OCI-LY7 (cell line): Measurements from ENCODE around the gene KANSL1. TPM values are rescaled to one million over a fixed set of nuclear protein-coding genes. Genes with fewer than 3 reads are reported as not detected.

Source experiments
- BruUV-seq: library from RNA; stranded (reverse); fragments of 400-500 nt; replicated peaks from 2 replicates; lab custom pipeline; 2021; lab: Mats Ljungman, UMichigan
- CTCF ChIA-PET: fragments of 300-600 bp; sonication (Branson Sonifier 250); formaldehyde crosslinking; loops from one replicate; lab custom pipeline; 2022; ENCODE audit warnings: antibody characterized with exemption; ENCODE audit not compliant: unreplicated experiment; lab: Charles Lee
- POLR2A ChIA-PET: fragments of 300-600 bp; sonication (Branson Sonifier 250); formaldehyde crosslinking; loops from one replicate; lab custom pipeline; 2022; ENCODE audit warnings: antibody characterized with exemption; lab: Charles Lee
- DNase-seq: peaks from one replicate; pipeline ENCODE4 v3.0.0-alpha.2; 2015; ENCODE audit warnings: low spot score
- H2AFZ ChIP-seq: fragments of 200-600 bp; sonication (generic), shearing (Covaris generic); 2 replicates; pipeline ENCODE4 v1.6.1; 2014; ENCODE audit warnings: mild to moderate bottlenecking, antibody characterized with exemption, low read length, moderate library complexity
- H3K27ac ChIP-seq: fragments of 200-600 bp; sonication (generic); 2 replicates; pipeline ENCODE4 v1.5.1; 2014; ENCODE audit warnings: mixed run types, low read depth, mild to moderate bottlenecking, moderate library complexity, low read length, inconsistent platforms; ENCODE audit not compliant: poor library complexity, severe bottlenecking
- H3K36me3 ChIP-seq: fragments of 200-600 bp; sonication (generic); 2 replicates; pipeline ENCODE4 v1.6.1; 2014; ENCODE audit warnings: mild to moderate bottlenecking, antibody characterized with exemption, low read length, moderate library complexity, mixed read lengths; ENCODE audit not compliant: insufficient read depth
- H3K4me1 ChIP-seq: fragments of 200-600 bp; sonication (generic); 2 replicates; pipeline ENCODE4 v1.5.1; 2014; ENCODE audit warnings: mild to moderate bottlenecking, low read length; ENCODE audit not compliant: insufficient read depth, poor library complexity, severe bottlenecking
- H3K4me2 ChIP-seq: fragments of 200-600 bp; sonication (generic); 2 replicates; pipeline ENCODE4 v1.6.1; 2014; ENCODE audit warnings: mild to moderate bottlenecking, low read length
- H3K4me3 ChIP-seq: fragments of 200-600 bp; sonication (generic); 2 replicates; pipeline ENCODE4 v1.5.1; 2014; ENCODE audit warnings: mild to moderate bottlenecking, low read depth, low read length; ENCODE audit not compliant: poor library complexity, severe bottlenecking
- H3K79me2 ChIP-seq: fragments of 200-600 bp; sonication (generic); 2 replicates; pipeline ENCODE4 v1.6.1; 2016; ENCODE audit warnings: low read depth, mild to moderate bottlenecking, low read length, moderate library complexity, mixed read lengths; ENCODE audit not compliant: insufficient read depth
- H3K9me2 ChIP-seq: fragments of 200-600 bp; sonication (generic); 2 replicates; pipeline ENCODE4 v1.6.1; 2016; ENCODE audit warnings: mild to moderate bottlenecking, low read length, mixed read lengths; ENCODE audit not compliant: insufficient read depth
- H3K9me3 ChIP-seq: fragments of 200-600 bp; sonication (generic); 2 replicates; pipeline ENCODE4 v1.6.1; 2014; ENCODE audit warnings: mild to moderate bottlenecking, mixed run types, low read length, mixed read lengths
- H4K20me1 ChIP-seq: fragments of 200-600 bp; sonication (generic); 2 replicates; pipeline ENCODE4 v1.6.1; 2014; ENCODE audit warnings: mild to moderate bottlenecking, antibody characterized with exemption, low read length, moderate library complexity, mixed read lengths; ENCODE audit not compliant: insufficient read depth
- CTCF ChIP-seq: fragments of 200-600 bp; sonication (generic); conservative IDR thresholded peaks from 2 replicates; pipeline ENCODE4 v1.5.1; 2014; ENCODE audit warnings: mild to moderate bottlenecking, antibody characterized with exemption, low read length, moderate library complexity, mixed read lengths
- EZH2phosphoT487 ChIP-seq: fragments of 200-600 bp; sonication (generic); IDR thresholded peaks from 2 replicates; pipeline ENCODE4 v1.6.1; 2018; ENCODE audit warnings: low read depth, borderline replicate concordance, mild to moderate bottlenecking, mixed run types, antibody characterized with exemption, low read length, moderate library complexity, mixed read lengths
- intact Hi-C: fragments of 100-400 bp; cut with micrococcal nuclease; formaldehyde crosslinking; loops from one replicate; pipeline ENCODE4 v1.10.0; 2022; ENCODE audit not compliant: unreplicated experiment
- total RNA-seq, 2 experiments: library from RNA; depleted of rRNA in 1 of 2; stranded (reverse); fragments of >200 nt in 1 of 2; shearing (Covaris generic) in 1 of 2; gene quantifications; 2 replicates each; pipeline ENCODE4 v1.2.3, GENCODE V29; 2014 to 2022

The KANSL1 gene
- total RNA-seq, 2 experiments from 2014 or later, result 96.9 to 129 TPM

GRCh38 chr17:46100590-46100989 is 92.6 kb downstream of the KANSL1 start:
- TF ChIP-seq CTCF, result no peak
- no peak for TF ChIP-seq EZH2phosphoT487
- H3K79me2 ChIP-seq, result peaks cover 90% of the 10 kb centered on the region
- CTCF ChIA-PET, result interaction anchor here (1.1 to 1.3 kb wide), 2 partner anchors 22 to 29 kb away, joined by 3 read pairs; no protein-coding TSS in a partner anchor
- DNase-seq, result no peak
- BruUV-seq, result TSS peak; percentile 30
- H3K27ac ChIP-seq, result no peak overlapping the region
- intact Hi-C loops, result no loop called here
- no peaks in the 10 kb centered on the region for H3K9me3 ChIP-seq
- POLR2A ChIA-PET, result interaction anchor here (1.1 to 2.2 kb wide), 3 partner anchors 8 to 46 kb away, joined by 3 to 8 read pairs (median 3); no protein-coding TSS in a partner anchor
- H2AFZ ChIP-seq, result no peak overlapping the region
- no peak overlapping the region for H3K4me3 ChIP-seq
- H3K4me2 ChIP-seq, result no peak overlapping the region
- H3K36me3 ChIP-seq, result 0 out of 2 replicates have a peak, but pooled peaks cover 5% of the 10 kb centered on the region
- H3K9me2 ChIP-seq, result no peaks in the 10 kb centered on the region
- peaks cover 25% of the 10 kb centered on the region; the same call in 1 of the 2 replicates for H4K20me1 ChIP-seq
- peaks cover 5% of the 10 kb centered on the region for H3K4me1 ChIP-seq

GRCh38 chr17:46099865-46100264 is 93.4 kb downstream of the KANSL1 start:
- Histone ChIP-seq H3K79me2 (peaks cover 90% of the 10 kb centered on the region), H2AFZ (no peak overlapping the region), H4K20me1 (peaks cover 25% of the 10 kb centered on the region; the same call in 1 of the 2 replicates), H3K4me2 (no peak overlapping the region), H3K9me2 (no peaks in the 10 kb centered on the region), H3K9me3 (no peaks in the 10 kb centered on the region), H3K4me3 (no peak overlapping the region), H3K27ac (no peak overlapping the region), H3K4me1 (peaks cover 5% of the 10 kb centered on the region), H3K36me3 (peaks cover under 1% of the 10 kb centered on the region; the same call in 1 of the 2 replicates)
- no peak for DNase-seq
- TF ChIP-seq CTCF (no peak), EZH2phosphoT487 (no peak)
- no TSS peak for BruUV-seq
- ChIA-PET CTCF (interaction anchor here (1.1 to 1.3 kb wide), 2 partner anchors 22 to 29 kb away, joined by 3 read pairs; no protein-coding TSS in a partner anchor), POLR2A (interaction anchor here (1.1 to 2.2 kb wide), 4 partner anchors 9 to 46 kb away, joined by 3 to 8 read pairs (median 3); no protein-coding TSS in a partner anchor)
- intact Hi-C loops, result no loop called here

GRCh38 chr17:46097497-46097896 is 95.7 kb downstream of the KANSL1 start:
- no peak for DNase-seq
- Histone ChIP-seq H3K4me2 (no peak overlapping the region), H3K9me3 (no peaks in the 10 kb centered on the region), H3K27ac (no peak overlapping the region), H3K4me3 (no peak overlapping the region), H4K20me1 (0 out of 2 replicates have a peak, but pooled peaks cover 19% of the 10 kb centered on the region), H3K36me3 (peaks cover 23% of the 10 kb centered on the region), H3K9me2 (no peaks in the 10 kb centered on the region), H3K79me2 (peaks cover 89% of the 10 kb centered on the region), H2AFZ (no peak overlapping the region), H3K4me1 (peaks cover 5% of the 10 kb centered on the region)
- CTCF ChIA-PET, result no interaction called here
- POLR2A ChIA-PET, result no interaction called here
- intact Hi-C loops, result no loop called here
- no TSS peak for BruUV-seq
- TF ChIP-seq CTCF (no peak), EZH2phosphoT487 (no peak)
